ENCODE data around the gene ERMAP.
"Not testable (repeated sequence)": the region's sequence is repeated elsewhere in the genome, so short reads cannot be mapped to it uniquely, and the experiment has no call there.

The ERMAP gene

GRCh38 chr1:42807056-42807668 is 9.8 kb upstream of the ERMAP start:
- no peak for DNase-seq

- DNase-seq: not testable (repeated sequence)
Observed at GRCh38 chr1:42814815-42815214, 2.1 kb upstream of the ERMAP start.

DNA sequence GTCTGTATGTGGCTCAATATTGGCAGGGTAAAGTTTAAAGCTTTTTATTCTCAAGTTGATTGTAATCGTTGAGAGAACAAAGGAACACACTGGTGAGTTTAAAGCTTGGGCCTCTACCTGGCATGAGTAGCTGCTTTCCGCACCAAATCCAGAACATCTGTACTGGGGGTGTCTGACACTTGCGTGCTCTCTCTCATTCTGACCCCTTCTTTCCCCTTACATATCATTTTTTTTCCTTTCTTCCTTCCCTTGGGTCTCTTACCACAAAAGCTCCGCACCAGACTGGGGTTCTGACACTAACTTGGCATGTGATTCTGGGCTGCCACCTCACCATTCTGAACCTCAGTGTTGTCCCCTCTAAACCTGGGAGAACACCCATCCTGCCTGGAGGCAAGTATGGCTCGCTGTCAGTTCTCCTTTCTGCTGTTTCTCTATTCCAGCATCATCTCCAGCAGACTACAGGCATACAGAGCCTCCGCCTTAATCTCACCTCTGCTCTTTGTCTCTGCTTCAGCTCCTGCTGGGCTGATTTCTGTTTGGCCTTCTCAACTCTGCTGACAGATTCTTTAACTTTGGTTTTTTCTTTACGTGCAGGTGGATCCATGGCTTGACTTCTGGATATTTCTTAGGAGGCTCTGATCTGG is 859 bp upstream of the ERMAP start:
- DNase-seq: peak in 2 of 3 experiments; percentile 54 to 73

GRCh38 chr1:42817440-42817767 is 482 bp downstream of the ERMAP start:
- no peak for DNase-seq

GRCh38 chr1:42817976-42818375 is 1.1 kb downstream of the ERMAP start:
- DNase-seq: no peak

DNA sequence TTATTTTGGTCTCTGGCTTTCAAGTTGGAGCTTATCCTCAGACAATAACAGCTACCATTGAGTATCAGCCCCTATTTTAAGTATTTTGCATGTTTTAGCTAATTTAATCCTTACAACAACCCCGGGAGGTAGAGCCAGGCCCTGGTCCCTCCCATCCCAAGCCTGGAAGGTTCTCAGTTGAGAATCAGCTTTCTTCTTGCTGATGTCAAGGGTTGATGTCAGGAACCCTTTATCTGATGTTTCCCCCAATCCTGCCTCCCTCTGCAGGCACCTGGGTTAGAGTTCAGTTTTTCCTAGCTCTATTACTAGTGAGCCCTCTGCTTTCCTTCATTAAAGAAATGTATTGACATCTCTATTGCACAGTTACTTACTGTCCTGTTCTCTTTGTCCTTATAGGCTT is 3.9 kb downstream of the ERMAP start:
- DNase-seq: no peak

DNA sequence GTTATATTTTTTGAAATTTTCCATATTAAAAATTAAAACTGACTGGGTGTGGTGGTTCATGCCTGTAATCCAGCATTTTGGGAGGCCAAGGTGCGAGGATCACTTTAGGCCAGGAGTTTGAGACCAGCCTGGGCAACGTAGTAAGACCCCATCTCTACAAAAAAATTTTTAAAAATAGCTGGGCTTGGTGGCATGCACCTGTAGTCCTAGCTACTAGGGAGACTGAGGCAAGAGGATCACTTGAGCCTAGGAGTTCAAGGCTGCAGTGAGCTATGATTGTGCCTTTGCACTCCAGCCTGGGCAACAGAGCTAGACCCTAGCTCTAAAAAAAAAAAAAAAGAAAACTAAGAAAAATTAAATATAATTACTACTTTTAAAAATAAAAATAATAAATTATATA is 4.8 kb downstream of the ERMAP start:
- DNase-seq: no peak

DNA sequence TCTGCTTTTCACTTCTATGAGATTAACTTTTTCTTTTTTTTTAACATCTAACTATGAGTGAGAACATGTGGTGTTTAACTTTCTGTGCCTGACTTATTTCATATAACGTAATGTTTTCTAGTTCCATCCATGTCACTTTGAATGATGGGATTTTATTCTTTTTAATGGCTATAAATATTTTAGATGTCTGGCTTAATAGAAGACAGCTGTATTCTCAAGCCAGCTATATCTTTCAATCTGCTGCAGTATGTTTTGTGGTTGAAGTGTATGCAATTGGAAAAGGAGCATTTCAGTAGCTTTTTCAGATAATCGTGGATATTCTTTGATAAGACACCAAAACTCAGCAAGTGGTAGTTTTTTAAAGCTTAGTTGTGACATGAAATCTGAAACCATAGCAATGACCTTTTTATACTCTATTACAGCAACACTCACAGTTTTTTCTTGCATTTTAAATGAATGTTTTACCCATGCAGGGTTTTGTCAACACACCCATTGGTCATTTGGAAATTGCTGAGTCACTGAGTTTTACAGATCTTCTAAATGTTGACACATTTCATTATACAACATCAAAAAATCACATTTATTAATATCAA is 6.0 kb downstream of the ERMAP start:
- peak in 1 of 3 experiments; percentile 21 for DNase-seq

GRCh38 chr1:42824481-42825035 is 7.6 kb downstream of the ERMAP start:
- no peak for DNase-seq

GRCh38 chr1:42825036-42825851 is 8.3 kb downstream of the ERMAP start:
- DNase-seq: no peak

- DNase-seq: no peak
Observed at GRCh38 chr1:42830631-42831030, 13.7 kb downstream of the ERMAP start.

GRCh38 chr1:42831273-42831672 is 14.4 kb downstream of the ERMAP start:
- no peak for DNase-seq

DNA sequence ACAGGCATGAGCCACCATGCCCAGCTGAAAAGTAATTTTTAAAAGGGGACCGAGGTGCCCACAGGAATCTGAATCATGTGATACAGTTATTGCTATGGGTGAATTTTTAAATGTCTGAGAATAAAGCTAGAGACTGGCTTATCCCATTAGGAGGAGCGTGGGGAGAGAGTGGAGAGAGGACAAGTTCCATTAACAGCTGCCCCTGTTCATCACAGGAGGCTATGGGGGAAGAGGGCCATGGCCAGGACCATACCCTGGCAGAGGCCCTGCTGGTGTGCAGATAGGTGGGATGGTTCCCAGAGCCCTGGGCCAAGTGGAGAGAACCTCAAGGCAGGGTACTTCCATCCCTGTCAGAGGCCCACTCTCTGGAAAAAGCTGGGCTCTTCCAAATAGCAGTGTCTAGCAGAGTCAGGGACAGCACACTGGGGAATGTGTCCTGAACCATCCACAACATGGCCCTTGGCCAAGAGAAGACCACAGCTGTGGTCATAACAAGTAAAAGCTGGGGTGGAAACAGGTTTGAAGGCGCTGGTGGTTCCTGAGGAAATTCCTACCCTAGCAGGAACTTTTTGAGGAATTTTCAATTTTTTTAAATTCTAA is 15.8 kb downstream of the ERMAP start:
- DNase-seq: no peak

DNA sequence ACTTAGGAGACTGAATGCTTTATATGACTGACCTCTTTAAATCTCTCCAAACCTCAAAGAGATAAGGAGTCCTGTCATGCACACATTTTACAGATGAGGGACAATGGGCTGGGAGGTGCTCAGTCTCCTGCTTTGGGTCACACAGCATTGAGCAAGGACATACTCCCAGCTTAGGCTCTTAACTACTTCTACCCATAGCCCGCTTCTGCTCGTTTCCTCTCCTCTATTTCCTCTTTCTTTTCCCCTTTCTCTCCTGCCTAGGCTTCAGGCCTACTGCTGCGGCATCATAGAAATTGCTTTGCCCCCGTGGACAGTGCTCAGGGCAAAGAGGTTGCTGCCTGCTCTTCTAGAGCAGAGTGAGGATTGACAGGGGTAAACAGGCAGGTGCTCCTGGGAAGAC is 17.1 kb downstream of the ERMAP start:
- no peak for DNase-seq

DNA sequence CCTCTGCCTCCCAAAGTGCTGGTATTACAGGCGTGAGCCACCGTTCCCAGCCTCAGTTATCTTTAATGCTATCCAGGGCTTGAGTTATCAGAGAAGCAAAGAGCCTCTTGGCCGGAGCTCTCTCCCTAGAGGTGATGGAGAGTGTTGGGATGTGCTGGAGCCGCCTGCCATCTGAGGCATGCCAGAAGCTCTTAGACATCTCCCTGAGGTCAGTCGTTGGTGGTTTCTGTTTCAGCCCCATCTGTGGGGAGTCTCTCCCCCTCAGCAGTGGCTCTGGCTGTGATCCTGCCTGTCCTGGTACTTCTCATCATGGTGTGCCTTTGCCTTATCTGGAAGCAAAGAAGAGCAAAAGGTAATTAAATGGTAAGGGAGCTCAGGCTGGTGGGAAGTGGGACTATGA is 17.9 kb downstream of the ERMAP start:
- no peak for DNase-seq

- no peak for DNase-seq
Observed at GRCh38 chr1:42835422-42835821, 18.5 kb downstream of the ERMAP start.

- no peak for DNase-seq
Observed at GRCh38 chr1:42837709-42838108, 20.8 kb downstream of the ERMAP start.

- DNase-seq: no peak
Observed at GRCh38 chr1:42838482-42839190, 21.7 kb downstream of the ERMAP start.

- no peak for DNase-seq
Observed at GRCh38 chr1:42841010-42841409, 24.1 kb downstream of the ERMAP start.

DNA sequence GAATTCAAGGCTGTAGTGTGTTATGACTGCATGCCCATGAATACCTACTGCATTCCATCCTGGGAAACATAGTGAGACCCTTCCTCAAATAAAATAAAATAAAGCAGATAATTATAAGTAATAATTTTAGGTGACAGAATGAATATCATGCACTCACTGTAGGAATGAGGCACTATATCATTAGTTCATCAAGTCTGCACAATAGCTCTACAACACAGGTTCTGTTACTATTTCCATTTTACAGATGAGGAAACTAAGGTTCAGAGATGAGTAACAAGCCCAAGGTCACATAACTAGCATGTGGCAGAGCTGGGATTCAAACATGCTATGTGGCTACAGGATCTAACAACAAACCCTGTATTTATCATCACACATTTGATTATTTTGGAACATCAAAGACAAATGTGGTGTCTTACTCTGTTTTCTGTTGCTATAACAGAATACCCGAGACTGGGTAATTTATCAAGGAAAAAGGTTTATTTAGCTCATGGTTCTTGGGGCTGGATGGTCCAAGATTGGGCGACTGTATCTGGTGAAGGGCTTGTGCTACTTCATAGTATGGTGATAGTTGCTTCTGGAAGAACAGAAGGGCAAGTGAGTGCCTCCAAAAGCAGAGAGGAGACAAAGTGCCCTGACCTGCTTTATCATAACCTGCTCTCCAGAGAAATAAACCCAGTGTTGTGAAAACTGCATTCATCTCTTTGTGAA is 24.7 kb downstream of the ERMAP start:
- no peak for DNase-seq

- DNase-seq: no peak
Observed at GRCh38 chr1:42844592-42845140, 27.7 kb downstream of the ERMAP start.
